Activated CD4-positive, alpha-beta memory T cell treated with anti-CD3 and anti-CD28 coated beads for 36 hours (primary cell): ENCODE measurements around the gene LINC00237. TPM values are rescaled to one million over a fixed set of nuclear protein-coding genes. Genes with fewer than 3 reads are reported as not detected.

Experiments
- CTCF ChIA-PET: fragments of 350-600 bp; sonication (Branson Sonifier 250); formaldehyde crosslinking; loops from one replicate; lab custom pipeline; 2021; ENCODE audit warnings: antibody characterized with exemption, inconsistent platforms; lab: Charles Lee
- POLR2A ChIA-PET: fragments of 350-600 bp; sonication (Branson Sonifier 250); formaldehyde crosslinking; loops from one replicate; lab custom pipeline; 2021; ENCODE audit warnings: antibody characterized with exemption; lab: Charles Lee
- DNase-seq: peaks from one replicate; pipeline ENCODE4 v3.0.0-alpha.2; 2020
- H3K27ac Mint-ChIP-seq: one replicate; pipeline ENCODE4 v1.8.0; 2021; ENCODE audit warnings: mixed read lengths
- H3K27me3 Mint-ChIP-seq: one replicate; pipeline ENCODE4 v1.8.0; 2021; ENCODE audit warnings: mixed read lengths
- H3K36me3 Mint-ChIP-seq: one replicate; pipeline ENCODE4 v1.8.0; 2021; ENCODE audit warnings: mixed read lengths
- H3K4me1 Mint-ChIP-seq: one replicate; pipeline ENCODE4 v1.8.0; 2021; ENCODE audit warnings: low read depth, mixed read lengths
- H3K4me3 Mint-ChIP-seq: one replicate; pipeline ENCODE4 v1.8.0; 2021; ENCODE audit warnings: mild to moderate bottlenecking, mixed read lengths
- H3K9me3 Mint-ChIP-seq: one replicate; pipeline ENCODE4 v1.8.0; 2021; ENCODE audit warnings: mixed read lengths
- intact Hi-C: fragments of 100-400 bp; cut with micrococcal nuclease; formaldehyde crosslinking; loops from one replicate; pipeline ENCODE4 v1.15.1; 2023
- total RNA-seq, 2 experiments: library from RNA; stranded (reverse); gene quantifications; one replicate each; pipeline ENCODE4 v1.2.3, GENCODE V29; 2021

Gene LINC00237
- total RNA-seq = not detected

GRCh38 chr20:21106171-21107017, at the start of gene LINC00237:
Gene LINC00237, minus strand, starts transcription at chr20:21106358.
- intact Hi-C loops = no loop called here
- CTCF ChIA-PET = interaction anchor here (2.0 kb wide), 1 partner anchor 399 kb away, joined by 5 read pairs; no protein-coding TSS in a partner anchor
- Mint-ChIP-seq H3K27me3 (peaks cover 48% of the 10 kb centered on the region), H3K4me3 (no peak within 1 kb of the TSS), H3K4me1 (peaks cover 18% of the 10 kb centered on the region), H3K9me3 (no peaks in the 10 kb centered on the region), H3K36me3 (no peaks in the 10 kb centered on the region), H3K27ac (no peak within 1 kb of the TSS)
- no peak for DNase-seq
- POLR2A ChIA-PET = no interaction called here

- ChIA-PET CTCF (no interaction called here), POLR2A (no interaction called here)
- Mint-ChIP-seq H3K9me3 (no peaks in the 10 kb centered on the region), H3K27me3 (no peaks in the 10 kb centered on the region), H3K4me3 (no peak overlapping the region), H3K4me1 (no peaks in the 10 kb centered on the region), H3K27ac (no peak overlapping the region), H3K36me3 (peaks cover 26% of the 10 kb centered on the region)
- no peak for DNase-seq
- intact Hi-C loops = no loop called here
Observed at GRCh38 chr20:21155268-21155667, 49.1 kb upstream of the LINC00237 start.

- H3K9me3 Mint-ChIP-seq = no peaks in the 10 kb centered on the region
- peaks cover 20% of the 10 kb centered on the region for H3K36me3 Mint-ChIP-seq
- no peak overlapping the region for H3K27ac Mint-ChIP-seq
- H3K27me3 Mint-ChIP-seq = no peaks in the 10 kb centered on the region
- H3K4me3 Mint-ChIP-seq = no peak overlapping the region
- ChIA-PET CTCF (no interaction called here), POLR2A (no interaction called here)
- H3K4me1 Mint-ChIP-seq = no peaks in the 10 kb centered on the region
- DNase-seq = no peak
- intact Hi-C loops = no loop called here
Observed at GRCh38 chr20:21154692-21155091, 48.5 kb upstream of the LINC00237 start.

GRCh38 chr20:21151791-21152190, 45.6 kb upstream of the LINC00237 start:
- Mint-ChIP-seq H3K4me3 (no peak overlapping the region), H3K27ac (no peak overlapping the region), H3K36me3 (peaks cover 24% of the 10 kb centered on the region), H3K4me1 (no peaks in the 10 kb centered on the region), H3K27me3 (no peaks in the 10 kb centered on the region), H3K9me3 (no peaks in the 10 kb centered on the region)
- POLR2A ChIA-PET = no interaction called here
- CTCF ChIA-PET = interaction anchor here (1.0 kb wide), 1 partner anchor 84 kb away, joined by 5 read pairs; no protein-coding TSS in a partner anchor
- intact Hi-C loops = no loop called here
- no peak for DNase-seq

- intact Hi-C loops = no loop called here
- H3K27ac Mint-ChIP-seq = no peak overlapping the region
- ChIA-PET CTCF (no interaction called here), POLR2A (interaction anchor here (0.5 to 0.6 kb wide), 2 partner anchors 24 to 591 kb away, joined by 3 read pairs; no protein-coding TSS in a partner anchor)
- H3K36me3 Mint-ChIP-seq = peaks cover 16% of the 10 kb centered on the region
- no peaks in the 10 kb centered on the region for H3K4me1 Mint-ChIP-seq
- no peak overlapping the region for H3K4me3 Mint-ChIP-seq
- no peaks in the 10 kb centered on the region for H3K9me3 Mint-ChIP-seq
- no peaks in the 10 kb centered on the region for H3K27me3 Mint-ChIP-seq
- DNase-seq = no peak
Observed at GRCh38 chr20:21149344-21149743, 43.2 kb upstream of the LINC00237 start.

GRCh38 chr20:21147593-21147992, 41.4 kb upstream of the LINC00237 start:
- intact Hi-C loops = no loop called here
- H3K27ac Mint-ChIP-seq = no peak overlapping the region
- no peaks in the 10 kb centered on the region for H3K9me3 Mint-ChIP-seq
- no peak for DNase-seq
- H3K4me3 Mint-ChIP-seq = no peak overlapping the region
- H3K27me3 Mint-ChIP-seq = no peaks in the 10 kb centered on the region
- ChIA-PET POLR2A (interaction anchor here (1.0 kb wide), 1 partner anchor 22 kb away, joined by 3 read pairs; the partner anchor contains the start of gene KIZ), CTCF (no interaction called here)
- H3K4me1 Mint-ChIP-seq = no peaks in the 10 kb centered on the region
- peaks cover 10% of the 10 kb centered on the region for H3K36me3 Mint-ChIP-seq

GRCh38 chr20:21146215-21146614, 40.1 kb upstream of the LINC00237 start:
- H3K4me3 Mint-ChIP-seq = no peak overlapping the region
- CTCF ChIA-PET = interaction anchor here (1.0 kb wide), 1 partner anchor 89 kb away, joined by 3 read pairs; no protein-coding TSS in a partner anchor
- H3K9me3 Mint-ChIP-seq = no peaks in the 10 kb centered on the region
- no peak for DNase-seq
- no peak overlapping the region for H3K27ac Mint-ChIP-seq
- POLR2A ChIA-PET = no interaction called here
- peaks cover 9% of the 10 kb centered on the region for H3K36me3 Mint-ChIP-seq
- intact Hi-C loops = no loop called here
- no peaks in the 10 kb centered on the region for H3K27me3 Mint-ChIP-seq
- H3K4me1 Mint-ChIP-seq = no peaks in the 10 kb centered on the region

GRCh38 chr20:21145424-21145823, 39.3 kb upstream of the LINC00237 start:
- ChIA-PET POLR2A (no interaction called here), CTCF (interaction anchor here (1.0 kb wide), 1 partner anchor 90 kb away, joined by 3 read pairs; no protein-coding TSS in a partner anchor)
- no peak for DNase-seq
- no peak overlapping the region for H3K4me3 Mint-ChIP-seq
- no peaks in the 10 kb centered on the region for H3K27me3 Mint-ChIP-seq
- H3K27ac Mint-ChIP-seq = no peak overlapping the region
- intact Hi-C loops = no loop called here
- H3K36me3 Mint-ChIP-seq = peaks cover 7% of the 10 kb centered on the region
- no peaks in the 10 kb centered on the region for H3K4me1 Mint-ChIP-seq
- no peaks in the 10 kb centered on the region for H3K9me3 Mint-ChIP-seq

- Mint-ChIP-seq H3K27me3 (no peaks in the 10 kb centered on the region), H3K36me3 (peaks cover 17% of the 10 kb centered on the region), H3K4me1 (no peaks in the 10 kb centered on the region), H3K4me3 (no peak overlapping the region), H3K27ac (no peak overlapping the region), H3K9me3 (no peaks in the 10 kb centered on the region)
- no peak for DNase-seq
- CTCF ChIA-PET = no interaction called here
- POLR2A ChIA-PET = no interaction called here
- intact Hi-C loops = no loop called here
Observed at GRCh38 chr20:21143194-21143890, 37.2 kb upstream of the LINC00237 start.

- no peaks in the 10 kb centered on the region for H3K4me1 Mint-ChIP-seq
- no peaks in the 10 kb centered on the region for H3K27me3 Mint-ChIP-seq
- POLR2A ChIA-PET = no interaction called here
- no peak overlapping the region for H3K4me3 Mint-ChIP-seq
- H3K9me3 Mint-ChIP-seq = no peaks in the 10 kb centered on the region
- CTCF ChIA-PET = no interaction called here
- H3K36me3 Mint-ChIP-seq = peaks cover 22% of the 10 kb centered on the region
- DNase-seq = no peak
- H3K27ac Mint-ChIP-seq = no peak overlapping the region
- intact Hi-C loops = no loop called here
Observed at GRCh38 chr20:21141825-21142224, 35.7 kb upstream of the LINC00237 start.

GRCh38 chr20:21139881-21140566, 33.9 kb upstream of the LINC00237 start:
- ChIA-PET CTCF (interaction anchor here (0.6 kb wide), 1 partner anchor 95 kb away, joined by 3 read pairs; no protein-coding TSS in a partner anchor), POLR2A (no interaction called here)
- DNase-seq = no peak
- Mint-ChIP-seq H3K4me1 (no peaks in the 10 kb centered on the region), H3K4me3 (no peak overlapping the region), H3K27ac (no peak overlapping the region), H3K27me3 (no peaks in the 10 kb centered on the region), H3K36me3 (peaks cover 26% of the 10 kb centered on the region), H3K9me3 (no peaks in the 10 kb centered on the region)
- intact Hi-C loops = no loop called here

GRCh38 chr20:21137078-21137477, 30.9 kb upstream of the LINC00237 start:
- H3K36me3 Mint-ChIP-seq = peaks cover 27% of the 10 kb centered on the region
- no peaks in the 10 kb centered on the region for H3K9me3 Mint-ChIP-seq
- H3K4me1 Mint-ChIP-seq = no peaks in the 10 kb centered on the region
- intact Hi-C loops = no loop called here
- H3K4me3 Mint-ChIP-seq = no peak overlapping the region
- POLR2A ChIA-PET = no interaction called here
- CTCF ChIA-PET = no interaction called here
- H3K27ac Mint-ChIP-seq = no peak overlapping the region
- no peaks in the 10 kb centered on the region for H3K27me3 Mint-ChIP-seq
- DNase-seq = no peak
